Measurements from ENCODE around the gene SYNPO. TPM values are rescaled to one million over a fixed set of nuclear protein-coding genes. Genes with fewer than 3 reads are reported as not detected.

SYNPO gene, protein sequence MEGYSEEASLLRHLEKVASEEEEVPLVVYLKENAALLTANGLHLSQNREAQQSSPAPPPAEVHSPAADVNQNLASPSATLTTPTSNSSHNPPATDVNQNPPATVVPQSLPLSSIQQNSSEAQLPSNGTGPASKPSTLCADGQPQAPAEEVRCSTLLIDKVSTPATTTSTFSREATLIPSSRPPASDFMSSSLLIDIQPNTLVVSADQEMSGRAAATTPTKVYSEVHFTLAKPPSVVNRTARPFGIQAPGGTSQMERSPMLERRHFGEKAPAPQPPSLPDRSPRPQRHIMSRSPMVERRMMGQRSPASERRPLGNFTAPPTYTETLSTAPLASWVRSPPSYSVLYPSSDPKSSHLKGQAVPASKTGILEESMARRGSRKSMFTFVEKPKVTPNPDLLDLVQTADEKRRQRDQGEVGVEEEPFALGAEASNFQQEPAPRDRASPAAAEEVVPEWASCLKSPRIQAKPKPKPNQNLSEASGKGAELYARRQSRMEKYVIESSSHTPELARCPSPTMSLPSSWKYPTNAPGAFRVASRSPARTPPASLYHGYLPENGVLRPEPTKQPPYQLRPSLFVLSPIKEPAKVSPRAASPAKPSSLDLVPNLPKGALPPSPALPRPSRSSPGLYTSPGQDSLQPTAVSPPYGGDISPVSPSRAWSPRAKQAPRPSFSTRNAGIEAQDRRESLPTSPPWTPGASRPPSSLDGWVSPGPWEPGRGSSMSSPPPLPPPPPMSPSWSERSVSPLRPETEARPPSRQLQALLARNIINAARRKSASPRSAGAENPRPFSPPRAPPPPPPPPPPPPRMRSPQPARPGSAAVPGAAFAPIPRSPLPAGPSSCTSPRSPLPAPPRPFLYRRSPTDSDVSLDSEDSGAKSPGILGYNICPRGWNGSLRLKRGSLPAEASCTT
- total RNA-seq: 829 TPM
- long read RNA-seq, full-length matches to known transcripts: 32 of 1,500 reads
- long read RNA-seq, partial matches to known transcripts: 1,000 of 1,500 reads
- long read RNA-seq, other reads (novel, unspliced or antisense): 468 of 1,500 reads

- peak; percentile 88 for DNase-seq (ENCODE audit: low spot score)
- intact Hi-C loops (cut with DNase I): loop anchor here (2.0 kb wide), 1 partner anchor 14 kb away; no protein-coding TSS in a partner anchor
Observed at GRCh38 chr5:150640311-150641005, at the start of gene SYNPO. TSS of gene SYNPO (plus strand) at chr5:150640660. CDS start at chr5:150648276, 7,616 bp downstream.

DNA sequence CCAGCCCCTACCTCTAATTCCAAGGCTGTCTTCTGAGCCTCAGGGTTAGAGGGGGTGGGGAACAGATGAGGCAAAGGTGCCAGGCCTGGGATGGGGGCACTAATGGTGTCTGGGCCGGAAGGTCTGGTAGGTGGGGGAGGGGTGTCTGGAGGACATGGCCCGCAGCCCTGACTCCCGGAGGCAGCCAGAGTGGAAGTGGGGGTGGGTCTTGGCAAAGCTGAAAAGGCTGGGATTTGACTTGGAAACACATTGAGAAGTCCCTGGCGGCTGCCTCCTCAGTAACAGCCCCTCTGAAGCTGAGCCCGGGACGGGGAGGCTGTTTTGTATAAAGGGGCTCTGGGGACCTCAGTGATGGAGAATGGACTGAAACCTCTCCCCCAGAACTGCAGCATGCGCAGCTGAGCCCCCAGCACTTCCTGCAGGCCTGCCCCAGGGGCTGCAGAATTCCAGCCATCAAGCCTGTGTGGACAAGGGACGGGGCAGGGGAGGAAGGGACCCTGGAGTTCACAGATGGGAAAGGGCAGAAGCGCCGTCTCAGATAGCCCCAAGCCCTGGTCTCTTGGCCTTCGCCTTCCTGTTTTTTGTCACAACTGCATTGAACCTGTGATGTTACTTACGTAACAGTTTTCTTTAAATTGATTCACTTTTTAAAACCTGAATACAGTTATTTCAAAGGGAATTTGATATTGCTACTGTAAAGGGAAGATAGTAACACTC lies 49.3 kb upstream of the SYNPO start:
- intact Hi-C loops (cut with DNase I): loop anchor here (2.0 kb wide), 1 partner anchor 64 kb away; no protein-coding TSS in a partner anchor
- peak; percentile 80 for DNase-seq (ENCODE audit: low spot score)

DNA sequence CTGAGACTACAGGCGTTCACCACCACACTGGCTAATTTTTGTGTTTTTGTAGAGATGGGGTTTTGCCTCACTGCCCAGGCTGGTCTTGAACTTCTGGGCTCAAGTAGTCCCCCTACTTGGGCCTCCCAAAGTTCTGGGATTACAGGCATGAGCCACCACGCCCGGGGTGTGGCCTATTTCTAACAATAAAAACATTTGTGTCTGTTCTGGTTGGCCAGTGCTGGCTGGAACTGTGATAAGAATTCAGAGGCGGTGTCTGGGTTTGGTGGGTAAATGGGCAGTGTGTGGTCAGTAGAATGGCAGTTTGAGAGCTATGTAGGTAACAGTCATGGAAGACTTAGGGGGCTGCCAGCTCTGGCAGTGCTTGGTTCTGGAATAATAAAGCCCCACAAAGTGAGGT lies 46.9 kb upstream of the SYNPO start:
- no peak for DNase-seq (ENCODE audit: low spot score)
- intact Hi-C loops (cut with DNase I): no loop called here

GRCh38 chr5:150593996-150594395 lies 46.5 kb upstream of the SYNPO start:
- DNase-seq (ENCODE audit: low spot score): no peak
- intact Hi-C loops (cut with DNase I): no loop called here

GRCh38 chr5:150595466-150596031 lies 44.9 kb upstream of the SYNPO start:
- DNase-seq (ENCODE audit: low spot score): no peak
- intact Hi-C loops (cut with DNase I): no loop called here

GRCh38 chr5:150596313-150596712 lies 44.1 kb upstream of the SYNPO start:
- no peak for DNase-seq (ENCODE audit: low spot score)
- intact Hi-C loops (cut with DNase I): no loop called here

GRCh38 chr5:150596826-150597225 lies 43.6 kb upstream of the SYNPO start:
- intact Hi-C loops (cut with DNase I): no loop called here
- no peak for DNase-seq (ENCODE audit: low spot score)

- no peak for DNase-seq (ENCODE audit: low spot score)
- intact Hi-C loops (cut with DNase I): no loop called here
Observed at GRCh38 chr5:150598006-150598405, 42.5 kb upstream of the SYNPO start.

DNA sequence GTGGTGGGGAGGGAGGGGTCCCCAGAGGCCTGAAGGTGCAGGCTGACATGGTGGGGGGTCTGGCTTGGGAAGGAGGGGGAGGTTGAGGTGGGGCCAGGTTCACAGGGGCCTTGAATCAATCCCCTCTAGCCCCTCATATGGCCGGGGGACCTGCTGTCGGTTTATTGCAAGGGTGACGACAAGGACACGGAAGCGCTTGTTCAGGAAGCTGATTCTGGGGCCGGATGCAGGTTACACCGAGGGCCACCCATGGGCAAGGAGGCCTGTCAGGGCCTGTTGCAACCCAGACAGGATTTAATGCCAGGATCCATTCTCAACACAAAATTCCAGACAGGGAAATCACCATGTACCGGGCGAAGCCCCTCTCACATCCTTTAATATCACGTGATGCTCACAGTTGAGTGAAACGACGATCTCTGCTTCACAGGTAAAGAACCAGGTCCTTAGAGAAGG lies 41.6 kb upstream of the SYNPO start:
- DNase-seq (ENCODE audit: low spot score): no peak
- intact Hi-C loops (cut with DNase I): no loop called here

- intact Hi-C loops (cut with DNase I): no loop called here
- DNase-seq (ENCODE audit: low spot score): no peak
Observed at GRCh38 chr5:150599281-150599680, 41.2 kb upstream of the SYNPO start.

- intact Hi-C loops (cut with DNase I): no loop called here
- DNase-seq (ENCODE audit: low spot score): peak; percentile 94
Observed at GRCh38 chr5:150599917-150600511, 40.4 kb upstream of the SYNPO start.

DNA sequence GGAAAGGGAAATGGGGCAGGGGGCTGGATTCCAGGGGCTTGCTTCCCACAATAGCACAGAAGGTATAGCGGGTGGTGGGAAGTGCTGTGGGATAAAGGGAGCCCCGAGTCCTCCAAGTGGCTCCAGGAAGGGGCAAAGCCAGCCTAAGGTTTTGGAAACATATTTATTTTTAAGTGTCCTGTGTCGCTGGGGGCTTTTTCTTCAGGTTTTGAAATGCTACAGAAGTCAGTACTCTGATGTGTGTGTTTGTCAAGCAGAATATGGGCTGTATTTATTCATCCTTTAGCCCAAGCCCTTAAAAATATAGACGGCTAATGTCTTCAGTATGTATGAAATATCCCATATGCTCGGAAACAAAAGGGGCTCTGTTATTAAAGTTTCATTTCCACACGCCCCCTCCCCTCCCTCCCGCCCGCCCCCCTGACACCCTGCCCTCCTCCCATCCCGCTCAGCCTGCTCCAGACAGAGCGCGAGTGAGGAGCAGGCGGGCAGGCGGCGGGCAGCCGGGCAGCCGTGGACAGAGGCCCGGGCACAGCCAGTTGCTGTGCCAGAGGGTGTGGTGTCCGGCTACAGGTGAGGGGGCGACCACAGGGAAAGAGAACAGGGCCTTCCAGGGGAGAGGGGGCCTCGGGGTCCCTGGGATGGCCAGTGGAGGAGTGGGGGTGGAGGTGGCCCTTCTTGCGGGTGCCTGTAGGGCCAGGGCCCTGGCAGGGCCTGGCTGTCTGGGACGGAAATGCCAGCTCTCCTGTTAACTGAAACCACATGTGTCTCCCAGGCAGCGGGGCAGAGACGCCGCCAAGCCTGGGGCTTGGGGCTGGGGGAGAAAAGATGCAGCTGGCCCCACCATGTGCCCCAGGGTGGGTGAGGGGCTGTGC lies 39.6 kb upstream of the SYNPO start:
- intact Hi-C loops (cut with DNase I): no loop called here
- DNase-seq (ENCODE audit: low spot score): no peak

DNA sequence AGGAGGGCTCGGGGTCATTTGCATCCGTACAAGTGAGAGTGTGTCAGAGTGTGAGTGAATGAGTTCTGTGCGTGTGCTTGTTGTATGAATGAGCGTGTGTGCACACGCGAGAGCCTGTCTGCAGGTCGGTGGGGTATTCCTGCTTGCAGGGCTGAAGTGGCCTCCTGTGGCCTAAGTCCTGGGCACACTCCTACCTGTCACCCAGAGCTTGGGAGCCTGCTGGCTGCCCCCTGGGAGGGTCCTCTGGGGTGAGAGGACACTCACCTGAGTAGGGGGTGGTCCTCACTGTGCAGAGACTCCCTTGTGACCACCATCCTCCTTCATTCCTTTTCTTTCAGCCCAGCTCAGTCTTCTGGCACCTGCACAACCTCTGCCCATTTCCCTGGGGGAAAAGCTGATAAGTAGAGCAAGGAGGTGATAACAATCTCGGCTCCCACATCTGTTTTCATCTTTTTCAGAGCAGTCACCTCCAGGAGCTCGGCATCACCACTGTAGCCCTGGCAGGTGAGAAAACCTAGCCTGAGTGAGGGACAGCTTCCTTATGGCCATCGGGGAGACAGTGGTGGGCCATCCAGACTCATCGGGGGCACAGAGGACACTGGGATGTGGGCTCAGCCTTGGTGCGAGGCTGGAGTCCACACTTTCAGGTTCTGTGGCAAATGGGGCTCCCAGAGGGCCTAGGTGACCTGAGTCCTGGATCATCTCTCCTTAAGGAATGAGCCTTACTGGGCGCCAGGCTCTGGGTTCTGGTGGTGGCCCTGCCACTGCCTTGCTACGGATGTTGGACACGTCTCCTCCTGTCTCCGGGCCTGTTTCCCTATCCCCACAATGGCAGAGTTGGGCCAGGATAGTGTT lies 38.7 kb upstream of the SYNPO start:
- intact Hi-C loops (cut with DNase I): loop anchor here (2.0 kb wide), 1 partner anchor 43 kb away; no protein-coding TSS in a partner anchor
- no peak for DNase-seq (ENCODE audit: low spot score)

- no peak for DNase-seq (ENCODE audit: low spot score)
- intact Hi-C loops (cut with DNase I): loop anchor here (2.0 kb wide), 1 partner anchor 42 kb away; no protein-coding TSS in a partner anchor
Observed at GRCh38 chr5:150603052-150603451, 37.4 kb upstream of the SYNPO start.

- no peak for DNase-seq (ENCODE audit: low spot score)
- intact Hi-C loops (cut with DNase I): loop anchor here (2.0 kb wide), 1 partner anchor 41 kb away; no protein-coding TSS in a partner anchor
Observed at GRCh38 chr5:150603491-150603890, 37.0 kb upstream of the SYNPO start.

GRCh38 chr5:150604010-150604409 lies 36.5 kb upstream of the SYNPO start:
- DNase-seq (ENCODE audit: low spot score): no peak
- intact Hi-C loops (cut with DNase I): no loop called here
